Activated CD4-positive, CD25-positive, alpha-beta regulatory T cell treated with anti-CD3 and anti-CD28 coated beads, Interleukin-2, amount 50 U/mL, for 16 hours (primary cell): Measurements from ENCODE around the gene PAM16.
"Not testable (repeated sequence)": the region's sequence is repeated elsewhere in the genome, so short reads cannot be mapped to it uniquely, and the experiment has no call there.

Experiments
- DNase-seq: peaks from one replicate; pipeline ENCODE4 v3.0.0-alpha.2; 2020; ENCODE audit warnings: low read depth, low spot score

The PAM16 gene

DNA sequence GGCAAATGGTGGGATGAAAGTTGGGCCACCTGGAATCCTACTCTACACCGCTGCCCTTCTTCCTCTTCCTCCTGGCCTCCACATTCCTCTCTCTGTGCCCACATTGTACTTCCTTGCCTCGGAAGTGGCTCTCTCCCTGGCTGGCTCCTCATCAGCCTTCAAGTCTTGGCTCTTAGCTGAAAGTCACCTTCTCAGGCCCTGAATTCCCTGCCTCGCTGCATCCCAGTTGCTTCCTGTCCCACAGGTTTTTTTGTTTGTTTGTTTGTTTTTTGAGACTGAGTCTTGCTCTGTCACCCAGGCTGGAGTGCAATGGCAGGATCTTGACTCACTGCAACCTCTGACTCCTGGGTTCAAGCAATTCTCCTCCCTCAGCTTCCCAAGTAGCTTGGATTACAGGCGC, 2.6 kb upstream of the PAM16 start:
- DNase-seq = no peak

GRCh38 chr16:4352843-4353242, 1.7 kb upstream of the PAM16 start:
- no peak for DNase-seq

DNA sequence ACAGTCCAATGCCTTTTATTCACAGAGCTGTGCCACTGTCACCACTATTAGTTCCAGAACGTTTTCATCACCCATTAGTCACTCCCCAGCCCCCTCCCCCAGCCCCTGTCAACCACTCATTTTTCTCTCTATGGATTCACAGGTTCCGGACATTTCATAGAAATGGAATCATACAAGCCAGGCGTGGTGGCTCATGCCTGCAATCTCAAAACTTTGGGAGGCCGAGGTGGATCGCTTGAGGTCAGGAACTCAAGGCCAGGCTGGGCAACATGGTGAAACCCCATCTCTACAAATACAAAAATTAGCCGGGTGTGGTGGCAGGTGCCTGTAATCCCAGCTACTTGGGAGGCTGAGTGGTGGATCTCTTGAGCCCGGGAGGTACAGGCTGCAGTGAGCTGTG, 759 bp upstream of the PAM16 start:
- DNase-seq = no peak

DNA sequence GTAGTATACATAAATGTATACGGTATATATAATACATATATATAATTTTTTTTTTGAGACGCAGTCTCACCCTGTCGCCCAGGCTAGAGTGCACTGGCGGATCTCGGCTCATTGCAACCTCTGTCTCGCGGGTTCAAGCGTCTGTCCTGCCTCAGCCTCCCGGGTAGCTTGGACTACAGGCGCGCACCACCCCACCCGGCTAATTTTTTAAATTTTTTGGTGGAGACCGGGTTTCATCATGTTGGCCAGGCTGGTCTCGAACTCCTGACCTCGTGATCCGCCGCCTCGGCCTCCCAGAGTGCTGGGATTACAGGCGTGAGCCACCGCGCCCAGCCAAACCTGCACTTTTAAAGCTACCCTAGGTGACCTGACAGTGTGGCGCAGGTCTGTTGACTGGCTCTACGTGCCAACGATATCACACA, 745 bp downstream of the PAM16 start:
- DNase-seq = no peak

DNA sequence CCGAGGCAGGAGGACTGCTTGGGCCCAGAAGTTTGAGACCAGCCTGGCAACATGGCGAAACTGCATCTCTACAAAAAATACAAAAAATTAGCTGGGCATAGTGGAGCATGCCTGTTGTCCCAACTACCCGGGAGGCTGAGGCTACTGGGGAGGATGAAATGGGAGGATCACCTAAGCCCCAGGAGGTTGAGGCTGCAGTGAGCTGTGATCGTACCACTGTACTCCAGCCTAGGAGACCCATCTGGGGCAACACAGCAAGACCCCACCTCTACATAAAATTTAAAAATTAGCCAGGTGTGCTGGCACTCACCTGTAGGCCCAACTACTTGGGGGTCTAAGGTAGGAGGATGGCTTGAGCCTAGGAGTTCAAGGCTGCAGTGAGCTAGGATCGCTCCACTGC, 1.8 kb downstream of the PAM16 start:
- no peak for DNase-seq

GRCh38 chr16:4347765-4348509, 3.2 kb downstream of the PAM16 start:
- DNase-seq = no peak

DNA sequence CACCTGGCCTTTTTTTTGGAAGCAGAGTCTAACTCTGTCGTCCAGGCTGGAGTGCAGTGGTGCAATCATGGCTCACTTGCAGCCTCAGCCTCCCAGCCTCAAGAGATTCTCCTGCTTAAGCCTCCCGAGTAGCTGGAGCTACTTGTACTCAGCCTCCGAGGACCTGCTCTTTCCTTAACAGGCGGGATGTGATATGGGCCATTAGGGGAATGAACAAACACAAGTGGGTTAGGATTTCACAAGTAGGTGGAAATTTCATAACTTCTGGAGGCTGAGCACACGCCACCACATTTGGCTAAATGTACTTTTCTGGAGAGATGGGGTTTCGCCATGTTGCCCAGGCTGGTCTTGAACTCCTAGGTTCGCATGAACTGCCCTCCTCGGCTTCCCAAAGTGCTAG, 4.1 kb downstream of the PAM16 start:
- DNase-seq = no peak

- DNase-seq = no peak
Measured at GRCh38 chr16:4345836-4346781, 5.0 kb downstream of the PAM16 start.

DNA sequence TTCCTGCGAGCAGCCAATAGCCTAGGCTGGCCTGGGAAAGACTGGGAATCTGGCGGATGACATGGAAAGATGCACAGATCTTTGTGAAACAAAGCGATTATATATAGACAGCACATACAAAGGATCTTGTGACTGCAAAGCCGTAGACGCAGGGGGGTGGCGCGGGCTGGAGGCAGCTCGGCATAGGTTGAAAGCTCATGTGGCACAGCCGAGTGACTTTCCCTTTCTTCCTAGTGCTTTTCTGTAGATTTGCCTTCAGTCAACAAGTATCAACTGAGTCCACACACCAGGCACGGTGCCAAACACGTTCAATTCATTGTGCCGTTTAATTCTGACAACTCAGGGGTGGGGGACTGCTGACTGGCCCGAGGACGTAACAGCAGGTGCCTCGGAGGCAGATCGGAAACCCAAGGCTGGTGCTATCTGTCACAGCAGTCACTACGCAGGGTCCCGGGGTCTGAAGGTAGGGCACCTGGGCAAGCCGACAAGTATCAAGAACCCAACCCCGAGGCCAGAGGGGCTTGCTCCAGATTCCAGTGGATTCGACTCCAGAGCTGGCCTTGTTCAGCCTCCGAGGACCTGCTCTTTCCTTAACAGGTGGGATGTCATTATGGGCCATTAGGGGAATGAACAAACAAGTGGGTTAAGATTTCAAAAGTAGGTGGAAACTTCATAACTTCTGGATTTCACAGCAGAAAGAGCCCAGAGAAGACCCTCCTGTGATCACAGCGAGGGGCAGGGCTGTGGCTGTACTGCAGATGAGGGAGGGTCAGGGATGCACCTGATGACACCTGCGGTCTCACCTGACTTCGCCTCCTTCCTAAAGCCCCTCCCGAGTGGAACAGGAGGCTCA, 5.9 kb downstream of the PAM16 start:
- no peak for DNase-seq

DNA sequence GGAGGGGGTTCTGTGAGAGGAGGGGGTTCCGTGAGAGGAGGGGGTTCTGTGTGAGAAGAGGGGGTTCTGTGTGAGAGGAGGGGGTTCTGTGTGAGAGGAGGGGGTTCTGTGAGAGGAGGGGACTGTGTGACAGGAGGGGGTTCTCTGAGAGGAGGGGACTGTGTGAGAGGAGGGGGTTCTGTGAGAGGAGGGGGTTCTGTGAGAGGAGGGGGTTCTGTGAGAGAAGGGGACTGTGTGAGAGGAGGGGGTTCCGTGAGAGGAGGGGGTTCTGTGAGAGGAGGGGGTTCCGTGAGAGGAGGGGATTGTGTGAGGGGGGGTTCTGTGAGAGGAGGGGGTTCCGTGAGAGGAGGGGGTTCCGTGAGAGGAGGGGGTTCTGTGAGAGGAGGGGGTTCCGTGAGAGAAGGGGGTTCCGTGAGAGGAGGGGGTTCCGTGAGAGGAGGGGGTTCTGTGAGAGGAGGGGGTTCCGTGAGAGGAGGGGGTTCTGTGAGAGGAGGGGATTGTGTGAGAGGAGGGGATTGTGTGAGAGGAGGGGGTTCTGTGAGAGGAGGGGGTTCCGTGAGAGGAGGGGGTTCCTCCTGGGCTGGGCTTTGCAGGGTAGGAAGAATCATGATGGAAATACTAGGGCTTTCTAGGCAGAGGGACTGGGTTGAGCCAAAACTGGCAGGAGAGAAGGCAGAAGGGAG, 6.7 kb downstream of the PAM16 start:
- not testable (repeated sequence) for DNase-seq

- DNase-seq = no peak
Measured at GRCh38 chr16:4342866-4343744, 8.0 kb downstream of the PAM16 start.

DNA sequence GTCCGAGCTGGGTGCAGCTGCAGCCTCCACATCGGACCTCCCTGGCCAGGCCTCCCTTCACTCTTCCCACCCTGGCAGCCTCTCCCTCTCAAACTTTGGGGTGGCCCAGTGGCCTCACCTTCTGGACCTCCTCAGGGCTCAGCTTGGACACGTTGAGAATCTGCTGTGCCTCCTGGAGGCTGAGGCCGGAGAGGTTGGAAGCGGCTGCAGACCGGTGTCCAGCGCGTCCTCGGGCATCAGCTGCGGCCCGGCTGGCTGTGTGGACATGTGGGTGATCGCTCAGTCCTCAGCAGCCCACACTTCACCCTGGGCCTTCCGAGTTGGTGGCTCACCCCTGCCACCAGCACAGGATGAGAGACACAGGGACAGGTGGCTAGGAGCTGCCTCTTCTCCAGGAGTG, 9.9 kb downstream of the PAM16 start:
- no peak for DNase-seq

DNA sequence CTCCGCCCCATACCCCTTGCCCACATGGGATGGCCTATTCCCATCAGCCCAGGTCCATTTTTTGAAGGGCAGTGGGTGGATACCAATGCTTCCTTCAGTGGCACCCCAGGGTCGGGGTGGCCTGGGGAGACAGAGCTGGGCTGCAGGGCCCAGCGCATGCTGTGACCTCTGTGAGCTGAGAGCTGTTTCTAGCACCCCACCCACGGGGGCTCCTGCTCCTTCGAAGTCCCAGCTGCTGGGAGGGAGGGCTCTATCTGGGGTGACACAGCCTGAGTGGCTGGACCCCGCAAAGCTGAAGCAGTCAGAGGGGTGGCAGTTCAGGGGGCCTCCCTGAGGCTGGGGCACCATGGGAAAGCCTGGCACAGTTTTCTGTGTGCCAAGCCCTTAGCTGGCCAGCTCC, 10.7 kb downstream of the PAM16 start:
- DNase-seq = no peak

- DNase-seq = no peak
Measured at GRCh38 chr16:4339909-4340308, 11.2 kb downstream of the PAM16 start.

- DNase-seq = no peak
Measured at GRCh38 chr16:4339455-4339854, 11.7 kb downstream of the PAM16 start.

GRCh38 chr16:4338712-4339299, 12.3 kb downstream of the PAM16 start:
- DNase-seq = no peak

- DNase-seq = no peak
Measured at GRCh38 chr16:4338125-4338582, 13.0 kb downstream of the PAM16 start.

DNA sequence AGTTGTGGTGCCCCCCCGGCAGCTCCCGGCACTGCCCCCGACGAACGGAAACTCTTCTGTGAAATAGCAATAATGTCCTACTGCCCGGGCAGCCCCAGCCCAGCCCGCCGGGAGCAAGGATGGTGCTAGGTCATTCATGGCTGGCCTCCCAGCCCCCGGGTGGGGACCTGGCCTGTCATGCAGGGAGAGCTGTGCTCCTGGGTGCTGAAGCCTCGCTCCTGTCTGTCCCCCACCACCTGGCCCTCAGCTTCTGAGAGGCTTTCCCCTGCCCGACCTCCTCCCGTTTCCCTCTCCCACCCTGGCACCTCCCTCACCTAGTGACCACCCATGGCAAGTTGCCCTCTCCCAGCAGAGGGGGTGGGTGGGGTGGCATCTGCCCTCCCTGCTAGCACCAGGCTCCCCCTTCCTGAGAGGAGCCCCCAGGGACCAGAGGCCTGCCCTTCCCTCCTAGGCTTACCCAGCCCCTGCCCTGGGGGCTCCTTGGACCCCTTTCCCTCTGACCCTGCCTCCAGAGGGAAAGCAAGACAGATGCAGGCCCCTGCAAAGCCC, 13.5 kb downstream of the PAM16 start:
- DNase-seq = no peak

DNA sequence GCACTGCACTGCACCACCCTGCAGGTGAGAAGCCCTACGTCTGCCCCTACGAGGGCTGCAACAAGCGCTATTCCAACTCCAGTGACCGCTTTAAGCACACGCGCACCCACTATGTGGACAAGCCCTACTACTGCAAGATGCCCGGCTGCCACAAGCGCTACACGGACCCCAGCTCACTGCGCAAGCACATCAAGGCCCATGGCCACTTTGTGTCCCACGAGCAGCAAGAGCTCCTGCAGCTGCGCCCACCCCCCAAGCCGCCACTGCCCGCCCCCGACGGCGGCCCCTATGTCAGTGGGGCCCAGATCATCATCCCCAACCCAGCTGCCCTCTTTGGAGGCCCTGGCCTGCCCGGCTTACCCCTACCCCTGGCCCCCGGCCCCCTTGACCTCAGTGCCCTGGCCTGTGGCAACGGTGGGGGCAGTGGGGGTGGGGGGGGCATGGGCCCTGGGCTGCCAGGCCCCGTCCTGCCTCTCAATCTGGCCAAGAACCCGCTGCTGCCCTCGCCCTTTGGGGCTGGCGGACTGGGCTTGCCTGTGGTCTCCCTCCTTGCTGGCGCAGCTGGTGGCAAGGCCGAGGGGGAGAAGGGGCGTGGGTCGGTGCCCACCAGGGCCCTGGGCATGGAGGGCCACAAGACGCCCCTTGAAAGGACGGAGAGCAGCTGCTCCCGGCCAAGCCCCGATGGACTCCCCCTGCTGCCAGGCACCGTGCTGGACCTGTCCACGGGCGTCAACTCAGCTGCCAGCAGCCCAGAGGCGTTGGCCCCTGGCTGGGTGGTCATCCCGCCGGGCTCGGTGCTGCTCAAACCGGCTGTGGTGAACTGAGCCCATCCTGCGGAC, 14.2 kb downstream of the PAM16 start:
- DNase-seq = no peak
